ENCODE results near the gene CARMIL3.
A peak's percentile ranks its signal among the peaks of the same experiment; 100 is the strongest.
"Not testable (repeated sequence)": the region's sequence is repeated elsewhere in the genome, so short reads cannot be mapped to it uniquely, and the experiment has no call there.

The CARMIL3 gene

GRCh38 chr14:24036963-24037657, 14.7 kb upstream of the CARMIL3 start:
- not testable (repeated sequence) for H3K27me3 Mint-ChIP-seq (ENCODE audit: low read depth); H3K4me1 Mint-ChIP-seq; H3K36me3 Mint-ChIP-seq (ENCODE audit: low read depth)
- Mint-ChIP-seq H3K9me3 (peaks cover 14% of the 10 kb centered on the region), H3K4me3 (peak overlapping the region; percentile 90 to 95 (median 93)), H3K27ac (peak overlapping the region; percentile 92 to 98 (median 96))
- TF ChIP-seq CTCF (IDR thresholded peaks at IDR 0.05; ENCODE audit: unreplicated experiment in 3 of 3): peak in 1 of 3 experiments; percentile 13

- Mint-ChIP-seq H3K9me3 (peaks cover 9% of the 10 kb centered on the region), H3K27me3 (ENCODE audit: low read depth) (peaks cover 5% of the 10 kb centered on the region), H3K36me3 (ENCODE audit: low read depth) (no peaks in the 10 kb centered on the region), H3K27ac (no peak overlapping the region), H3K4me1 (peaks cover 7% of the 10 kb centered on the region), H3K4me3 (peak overlapping the region in 1 of 3 experiments; percentile 56)
- TF ChIP-seq CTCF (IDR thresholded peaks at IDR 0.05; ENCODE audit: unreplicated experiment in 3 of 3): no peak
Observed at GRCh38 chr14:24037658-24038037, 14.2 kb upstream of the CARMIL3 start.

GRCh38 chr14:24038686-24039085, 13.1 kb upstream of the CARMIL3 start:
- no peak overlapping the region for H3K4me3 Mint-ChIP-seq

GRCh38 chr14:24040692-24041091, 11.1 kb upstream of the CARMIL3 start:
- H3K9me3 Mint-ChIP-seq: no peaks in the 10 kb centered on the region
- peaks cover 7% of the 10 kb centered on the region for H3K4me1 Mint-ChIP-seq
- peak overlapping the region in 1 of 3 experiments; percentile 34 for H3K27ac Mint-ChIP-seq
- peaks cover 10% of the 10 kb centered on the region for H3K27me3 Mint-ChIP-seq (ENCODE audit: low read depth)
- no peak for TF ChIP-seq CTCF (IDR thresholded peaks at IDR 0.05; ENCODE audit: unreplicated experiment in 3 of 3)
- no peaks in the 10 kb centered on the region for H3K36me3 Mint-ChIP-seq (ENCODE audit: low read depth)
- no peak overlapping the region for H3K4me3 Mint-ChIP-seq

More at GRCh38 chr14:24038686-24039085, 13.1 kb upstream of the CARMIL3 start:
- H3K27me3 Mint-ChIP-seq (ENCODE audit: low read depth): peaks cover 5% of the 10 kb centered on the region
- H3K9me3 Mint-ChIP-seq: peaks cover 5% of the 10 kb centered on the region
- no peaks in the 10 kb centered on the region for H3K36me3 Mint-ChIP-seq (ENCODE audit: low read depth)
- H3K4me1 Mint-ChIP-seq: peaks cover 7% of the 10 kb centered on the region
- H3K27ac Mint-ChIP-seq: no peak overlapping the region
- TF ChIP-seq CTCF (IDR thresholded peaks at IDR 0.05; ENCODE audit: unreplicated experiment in 3 of 3): no peak

- H3K9me3 Mint-ChIP-seq: no peaks in the 10 kb centered on the region
- H3K4me3 Mint-ChIP-seq: no peak overlapping the region
- H3K36me3 Mint-ChIP-seq (ENCODE audit: low read depth): no peaks in the 10 kb centered on the region
- peaks cover 12% of the 10 kb centered on the region for H3K27me3 Mint-ChIP-seq (ENCODE audit: low read depth)
- H3K27ac Mint-ChIP-seq: no peak overlapping the region
- no peaks in the 10 kb centered on the region for H3K4me1 Mint-ChIP-seq
- no peak for TF ChIP-seq CTCF (IDR thresholded peaks at IDR 0.05; ENCODE audit: unreplicated experiment in 3 of 3)
Observed at GRCh38 chr14:24042746-24043145, 9.1 kb upstream of the CARMIL3 start.

GRCh38 chr14:24049002-24049401, 2.8 kb upstream of the CARMIL3 start:
- not testable (repeated sequence) for H3K27ac Mint-ChIP-seq; H3K9me3 Mint-ChIP-seq; H3K36me3 Mint-ChIP-seq (ENCODE audit: low read depth)
- peaks cover 10% of the 10 kb centered on the region for H3K4me1 Mint-ChIP-seq
- H3K27me3 Mint-ChIP-seq (ENCODE audit: low read depth): peaks cover 39% of the 10 kb centered on the region
- H3K4me3 Mint-ChIP-seq: peak overlapping the region in 1 of 3 experiments; percentile 38

- Mint-ChIP-seq H3K27me3 (ENCODE audit: low read depth) (peaks cover 42% of the 10 kb centered on the region), H3K4me1 (peaks cover 10% of the 10 kb centered on the region), H3K27ac (peak overlapping the region; percentile 39 to 87 (median 60)), H3K4me3 (peak overlapping the region; percentile 84 to 92 (median 88))
- H3K36me3 Mint-ChIP-seq (ENCODE audit: low read depth); H3K9me3 Mint-ChIP-seq: not testable (repeated sequence)
Observed at GRCh38 chr14:24050753-24051152, 1.1 kb upstream of the CARMIL3 start.

Data from nephron (organoid).